ENCODE data around the gene TC2N. TPM values are rescaled to one million over a fixed set of nuclear protein-coding genes. Genes with fewer than 3 reads are reported as not detected.

TC2N gene
- total and polyA plus RNA-seq, 2 of the 4 experiments (the other 2 are of a cell fraction): 0.03 to 0.18 TPM

- Histone ChIP-seq H3K9ac (ENCODE audit: low read depth, low read length) (no peak overlapping the region), H3K27ac (ENCODE audit: insufficient read depth, low read length) (no peak overlapping the region), H3K4me2 (ENCODE audit: low read depth, low read length) (no peak overlapping the region), H3K27me3 (ENCODE audit: control insufficient read depth, insufficient read depth, low read length) (no peaks in the 10 kb centered on the region), H2BK15ac (ENCODE audit: low read depth, low read length) (no peak overlapping the region), H2AK5ac (ENCODE audit: low read depth, low read length) (no peak overlapping the region), H3K9me3 (ENCODE audit: control insufficient read depth, insufficient read depth, low read length) (no peaks in the 10 kb centered on the region; the same call in 1 of the 2 replicates), H3K56ac (ENCODE audit: extremely low read depth, insufficient read depth, low read length) (no peak overlapping the region), H3K14ac (replicated peaks; ENCODE audit: low read depth, low read length) (no peak overlapping the region), H3K4me3 (ENCODE audit: insufficient read depth, low read depth, low read length) (no peak overlapping the region), H2BK5ac (ENCODE audit: low read depth, low read length, poor library complexity, severe bottlenecking) (no peak overlapping the region), H4K20me1 (ENCODE audit: insufficient read depth, low read length) (peaks cover 25% of the 10 kb centered on the region; the same call in 1 of the 2 replicates), H3K23ac (ENCODE audit: low read depth, low read length) (no peak overlapping the region), H2AK9ac (replicated peaks; ENCODE audit: low read depth, low read length, poor library complexity) (no peak overlapping the region), H2BK120ac (ENCODE audit: low read depth, low read length) (no peak overlapping the region), H4K5ac (ENCODE audit: low read depth, low read length) (no peak overlapping the region), H4K8ac (ENCODE audit: low read depth in 2 of 2, low read length in 2 of 2) (no peak overlapping the region), H3K36me3 (ENCODE audit: control insufficient read depth, insufficient read depth, low read length) (peaks cover 9% of the 10 kb centered on the region; the same call in 1 of the 2 replicates), H3K9me1 (ENCODE audit: insufficient read depth, low read length) (peaks cover 7% of the 10 kb centered on the region; the same call in 1 of the 2 replicates), H3K18ac (ENCODE audit: low read depth, low read length) (no peak overlapping the region), H2AFZ (replicated peaks; ENCODE audit: low read length, poor library complexity) (no peak overlapping the region), H4K91ac (ENCODE audit: insufficient read depth, low read depth, low read length) (no peak overlapping the region), H3K4ac (ENCODE audit: low read depth, low read length) (no peak overlapping the region), H3K4me1 (ENCODE audit: control insufficient read depth, insufficient read depth, low read length) (peaks cover 1% of the 10 kb centered on the region; the same call in 1 of the 2 replicates), H3K79me1 (ENCODE audit: low read depth in 1 of 2, low read length in 2 of 2) (peaks cover 13 to 38% of the 10 kb centered on the region in 2 experiments), H2BK20ac (ENCODE audit: low read depth, low read length) (no peak overlapping the region)
- no CpG with 5 or more reads among the region's 2 CpGs for WGBS, 2 experiments (ENCODE audit: extremely low coverage in 2 of 2, insufficient read length in 1 of 2)
- in situ Hi-C loops (cut with MboI; ENCODE audit: low sequenced_read_pairs): no loop called here
- DNase-seq (no peak), ATAC-seq (ENCODE audit: low read depth) (no peak)
- intact Hi-C loops (cut with micrococcal nuclease): no loop called here
- no peak for TF ChIP-seq RAD21 (IDR thresholded peaks at IDR 0.05; ENCODE audit: low read length)
- no peak for TF ChIP-seq POLR2A (IDR thresholded peaks at IDR 0.05; ENCODE audit: low read depth, low read length)
- TF ChIP-seq RCOR1 (IDR thresholded peaks at IDR 0.05; ENCODE audit: insufficient replicate concordance, low read length): no peak
- TF ChIP-seq MXI1 (IDR thresholded peaks at IDR 0.05; ENCODE audit: borderline replicate concordance, low read depth, low read length): no peak
- TF ChIP-seq NFE2L2 (IDR thresholded peaks at IDR 0.05; ENCODE audit: low read depth, low read length): no peak
- no peak for TF ChIP-seq CEBPB (IDR thresholded peaks at IDR 0.05; ENCODE audit: low read depth, low read length)
- TF ChIP-seq SMC3 (IDR thresholded peaks at IDR 0.05; ENCODE audit: low read depth, low read length): no peak
- no peak for TF ChIP-seq RFX5 (IDR thresholded peaks at IDR 0.05; ENCODE audit: low read depth, low read length)
- TF ChIP-seq FOS (IDR thresholded peaks at IDR 0.05; ENCODE audit: low read depth, low read length): no peak
- TF ChIP-seq CTCF (conservative IDR thresholded peaks at IDR 0.05; ENCODE audit: low read depth, low read length): no peak
- no peak for TF ChIP-seq MAFK (IDR thresholded peaks at IDR 0.05; ENCODE audit: low read depth, low read length)
- TF ChIP-seq BHLHE40 (IDR thresholded peaks at IDR 0.05; ENCODE audit: low read depth, low read length): no peak
- TF ChIP-seq USF2 (IDR thresholded peaks at IDR 0.05; ENCODE audit: low read depth, low read length): no peak
- TF ChIP-seq MAZ (IDR thresholded peaks at IDR 0.05; ENCODE audit: borderline replicate concordance, low read depth, low read length): no peak
- no peak for TF ChIP-seq ELK1 (IDR thresholded peaks at IDR 0.05; ENCODE audit: borderline replicate concordance, low read depth, low read length)
- no peak for TF ChIP-seq CHD1 (IDR thresholded peaks at IDR 0.05; ENCODE audit: low read depth, low read length)
- no TSS peak for BruUV-seq (replicated peaks)
- dilution Hi-C loops (cut with HindIII; ENCODE audit: low sequenced_read_pairs, unreplicated experiment): no loop called here
- ChIA-PET POLR2A (ENCODE audit: unreplicated experiment) (no interaction called here), CTCF (no interaction called here)
Observed at GRCh38 chr14:91906374-91906773, 39.0 kb upstream of the TC2N start.
